ENCODE data around the gene ANAPC15.

DNA sequence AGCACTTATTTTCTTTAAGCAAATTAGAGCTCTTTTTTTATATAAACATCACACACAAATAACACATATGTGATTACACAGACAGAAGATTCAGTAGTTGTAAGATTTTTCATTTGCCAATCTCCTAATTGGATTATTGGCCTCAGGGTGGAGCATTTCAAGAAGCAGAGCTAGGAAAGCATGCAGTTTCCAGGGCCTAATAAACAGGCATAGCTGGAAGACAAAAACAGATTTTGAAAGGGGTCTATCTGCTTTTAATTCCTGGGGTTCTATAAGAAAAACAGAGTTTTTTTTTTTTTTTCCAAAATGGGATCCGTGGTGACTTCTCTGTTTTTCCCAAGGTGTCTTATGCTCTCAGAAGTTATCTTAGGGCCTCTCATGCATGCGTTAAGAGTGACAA lies 15.4 kb upstream of the ANAPC15 start:
- TF ChIP-seq, protein P1, sequence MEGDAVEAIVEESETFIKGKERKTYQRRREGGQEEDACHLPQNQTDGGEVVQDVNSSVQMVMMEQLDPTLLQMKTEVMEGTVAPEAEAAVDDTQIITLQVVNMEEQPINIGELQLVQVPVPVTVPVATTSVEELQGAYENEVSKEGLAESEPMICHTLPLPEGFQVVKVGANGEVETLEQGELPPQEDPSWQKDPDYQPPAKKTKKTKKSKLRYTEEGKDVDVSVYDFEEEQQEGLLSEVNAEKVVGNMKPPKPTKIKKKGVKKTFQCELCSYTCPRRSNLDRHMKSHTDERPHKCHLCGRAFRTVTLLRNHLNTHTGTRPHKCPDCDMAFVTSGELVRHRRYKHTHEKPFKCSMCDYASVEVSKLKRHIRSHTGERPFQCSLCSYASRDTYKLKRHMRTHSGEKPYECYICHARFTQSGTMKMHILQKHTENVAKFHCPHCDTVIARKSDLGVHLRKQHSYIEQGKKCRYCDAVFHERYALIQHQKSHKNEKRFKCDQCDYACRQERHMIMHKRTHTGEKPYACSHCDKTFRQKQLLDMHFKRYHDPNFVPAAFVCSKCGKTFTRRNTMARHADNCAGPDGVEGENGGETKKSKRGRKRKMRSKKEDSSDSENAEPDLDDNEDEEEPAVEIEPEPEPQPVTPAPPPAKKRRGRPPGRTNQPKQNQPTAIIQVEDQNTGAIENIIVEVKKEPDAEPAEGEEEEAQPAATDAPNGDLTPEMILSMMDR (IDR thresholded peaks at IDR 0.05; ENCODE audit: insufficient read depth, low read length, poor library complexity, severe bottlenecking) = no peak
- TF ChIP-seq EZH2phosphoT487 (conservative IDR thresholded peaks at IDR 0.05; ENCODE audit: low read length) = no peak

Data from SU-DHL-6 (cell line).